Measurements from ENCODE around the gene TRIP6. TPM values are rescaled to one million over a fixed set of nuclear protein-coding genes. Genes with fewer than 3 reads are reported as not detected.
"Not testable (repeated sequence)": the region's sequence is repeated elsewhere in the genome, so short reads cannot be mapped to it uniquely, and the experiment has no call there.

TRIP6 gene
- polyA plus RNA-seq, 5 donors, result 54.3 to 101 (median 69.5) TPM

DNA sequence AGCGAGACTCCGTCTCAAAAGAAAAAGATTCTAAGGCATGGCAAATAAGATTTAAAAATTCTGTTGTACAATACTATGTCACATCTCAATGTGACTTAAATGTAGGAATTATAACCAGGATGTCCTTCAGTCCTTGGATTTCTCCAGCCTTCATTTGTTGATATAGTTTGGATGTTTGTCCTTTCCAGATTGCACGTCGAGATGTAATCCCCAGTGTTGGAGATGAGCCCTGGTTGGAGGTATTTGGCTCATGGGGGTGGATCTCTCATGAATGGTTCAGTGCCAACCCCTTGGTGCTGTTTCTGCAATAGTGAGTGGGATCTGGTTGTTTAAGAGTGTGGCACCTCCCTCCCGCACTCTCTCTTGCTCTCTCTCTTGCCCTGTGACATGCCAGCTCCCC lies 41.3 kb downstream of the TRIP6 start:
- DNase-seq, result no peak

DNA sequence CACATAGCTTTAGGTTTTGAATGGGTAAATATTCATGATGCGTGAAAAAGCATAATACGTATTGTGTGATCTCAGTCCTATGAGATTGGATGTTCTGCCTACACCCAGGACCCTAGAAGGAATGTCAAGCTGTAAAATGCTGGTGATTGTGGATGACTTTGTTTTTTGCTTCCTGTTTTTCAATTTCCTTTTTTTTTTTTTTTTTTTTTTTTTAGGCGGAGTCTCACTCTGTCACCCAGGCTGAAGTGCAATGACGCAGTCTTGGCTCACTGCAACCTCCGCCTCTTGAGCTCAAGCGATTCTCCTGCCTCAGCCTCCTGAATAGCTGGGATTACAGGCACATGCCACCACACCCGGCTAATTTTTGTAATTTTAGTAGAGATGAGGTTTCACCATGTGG lies 43.3 kb downstream of the TRIP6 start:
- not testable (repeated sequence) for DNase-seq

GRCh38 chr7:100911484-100911883 lies 44.3 kb downstream of the TRIP6 start:
- no peak for DNase-seq

DNA sequence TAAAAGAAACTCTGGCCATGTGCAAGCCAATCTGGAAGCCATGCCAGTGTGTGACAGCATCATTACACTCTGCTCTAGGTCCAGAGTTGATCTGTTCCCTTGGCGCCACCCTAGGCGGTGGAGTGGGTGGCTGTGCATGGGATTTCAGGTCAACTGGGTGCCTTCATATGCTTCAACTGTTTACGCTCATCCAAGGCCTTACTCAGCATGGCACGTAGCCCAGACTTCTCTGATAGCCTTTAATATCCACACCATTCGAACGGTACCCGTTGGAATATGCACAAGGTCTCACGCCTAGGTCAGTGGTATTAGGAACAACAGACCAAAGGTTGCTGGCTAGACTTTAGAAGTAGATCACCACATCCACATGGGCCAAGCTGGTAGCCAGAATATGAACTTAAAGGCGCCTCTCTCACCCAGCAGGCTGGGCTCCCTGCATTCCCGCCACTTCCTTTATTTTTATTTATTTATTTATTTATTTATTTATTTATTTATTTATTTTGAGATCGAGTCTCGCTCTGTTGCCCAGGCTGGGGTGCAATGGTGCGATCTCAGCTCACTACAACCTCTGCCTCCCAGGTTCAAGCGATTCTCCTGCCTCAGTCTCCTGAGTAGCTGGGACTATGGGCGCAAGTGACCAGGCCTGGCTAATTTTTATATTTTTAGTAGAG lies 47.2 kb downstream of the TRIP6 start:
- no peak for DNase-seq

DNA sequence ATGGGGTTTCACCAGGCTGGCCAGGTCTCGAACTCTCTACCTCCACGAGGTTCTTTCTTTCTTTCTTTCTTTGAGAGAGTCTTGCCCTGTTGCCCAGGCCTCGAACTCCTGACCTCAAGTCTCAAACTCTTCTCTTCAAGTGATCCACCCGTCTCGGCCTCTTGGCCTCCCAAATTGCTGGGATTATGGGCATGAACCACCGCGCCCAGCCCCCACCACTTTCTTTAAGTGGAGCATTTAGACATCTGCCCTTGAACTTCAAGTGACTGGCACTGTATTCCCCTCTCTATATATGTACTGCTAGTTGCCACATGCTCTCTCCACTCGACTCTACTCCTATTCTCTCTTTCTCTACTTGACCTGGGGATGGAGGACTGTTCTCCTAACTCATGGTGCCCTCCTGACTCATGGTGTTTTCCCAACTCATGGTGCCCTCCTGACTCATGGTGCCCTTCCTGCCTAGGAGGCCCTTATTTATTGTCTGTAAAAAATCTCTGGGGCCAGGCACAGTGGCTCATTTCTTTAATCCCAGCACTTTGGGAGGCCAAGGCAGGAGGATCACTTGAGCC lies 47.8 kb downstream of the TRIP6 start:
- no peak for DNase-seq

DNA sequence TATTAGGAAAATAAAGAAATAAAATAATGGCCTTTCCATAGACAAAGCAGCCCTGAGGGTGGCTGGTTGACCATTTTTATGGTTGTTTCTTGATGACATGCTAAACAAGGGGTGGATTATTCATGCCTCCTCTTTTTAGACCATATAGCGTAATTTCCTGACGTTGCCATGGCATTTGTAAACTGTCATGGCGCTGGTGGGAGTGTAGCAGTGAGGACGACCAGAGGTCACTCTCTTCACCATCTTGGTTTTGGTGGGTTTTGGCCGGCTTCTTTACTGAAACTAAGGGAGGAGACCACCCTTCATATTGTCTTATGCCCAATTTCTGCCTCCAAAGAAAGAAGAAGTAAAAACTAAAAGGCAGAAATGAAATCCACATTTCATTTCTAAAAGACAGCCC lies 52.1 kb downstream of the TRIP6 start:
- not testable (repeated sequence) for DNase-seq

- not testable (repeated sequence) for DNase-seq
Measured at GRCh38 chr7:100919779-100920437, 52.7 kb downstream of the TRIP6 start.

DNA sequence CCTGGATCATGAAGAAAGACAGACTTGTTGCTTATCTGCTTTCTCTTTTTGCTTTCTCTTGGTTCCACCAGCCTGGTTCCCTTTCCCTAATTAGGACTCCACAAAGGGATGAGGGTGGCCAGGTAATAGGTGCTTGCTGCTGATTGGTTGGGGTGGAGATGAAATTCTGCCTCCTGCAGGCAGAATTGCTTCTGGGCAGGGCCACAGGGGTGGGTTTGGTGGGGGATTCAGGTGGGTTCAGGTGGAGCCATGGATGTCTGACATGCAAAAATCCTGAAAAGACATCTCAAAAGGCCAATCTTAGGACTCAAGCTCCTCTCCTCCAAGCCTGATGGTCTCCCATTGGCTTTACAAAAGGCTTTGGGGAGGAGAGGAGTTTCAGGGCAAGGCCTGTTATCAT lies 53.9 kb downstream of the TRIP6 start:
- DNase-seq, result no peak

Other genes starting within 250 kb of the TRIP6 start
- gene TFR2, start 225.8 kb upstream of the TRIP6 start, polyA plus RNA-seq (ENCODE audit: insufficient read depth in 1 of 5, insufficient read length in 5 of 5, low replicate concordance in 1 of 5), result 1 to 10 TPM; 1.1 to 4.6 (median 1.6) TPM
- gene ACTL6B, start 210.9 kb upstream of the TRIP6 start, polyA plus RNA-seq (ENCODE audit: insufficient read depth in 1 of 5, insufficient read length in 5 of 5, low replicate concordance in 1 of 5), result under 1 TPM in 3 of 5 donors, not detected in 2; 0.13 to 0.40 (median 0.28) TPM
- 100 to 1,000 TPM; 131 to 271 (median 184) TPM for gene GNB2, start 193.6 kb upstream of the TRIP6 start, polyA plus RNA-seq (ENCODE audit: insufficient read depth in 1 of 5, insufficient read length in 5 of 5, low replicate concordance in 1 of 5)
- 10 to 100 TPM; 30.4 to 52.9 (median 42.0) TPM for gene GIGYF1, start 173.1 kb upstream of the TRIP6 start, polyA plus RNA-seq (ENCODE audit: insufficient read depth in 1 of 5, insufficient read length in 5 of 5, low replicate concordance in 1 of 5)
- gene POP7, start 161.3 kb upstream of the TRIP6 start, polyA plus RNA-seq (ENCODE audit: insufficient read depth in 1 of 5, insufficient read length in 5 of 5, low replicate concordance in 1 of 5), result 10 to 100 TPM; 15.0 to 31.3 (median 18.0) TPM
- gene EPO, start 146.9 kb upstream of the TRIP6 start, polyA plus RNA-seq (ENCODE audit: insufficient read depth in 1 of 5, insufficient read length in 5 of 5, low replicate concordance in 1 of 5), result under 1 TPM in 4 of 5 donors, not detected in 1; 0.13 to 0.24 (median 0.16) TPM
- under 1 TPM in 2 of 5 donors, not detected in 3; 0.01 to 0.03 TPM for gene ZAN, start 133.8 kb upstream of the TRIP6 start, polyA plus RNA-seq (ENCODE audit: insufficient read depth in 1 of 5, insufficient read length in 5 of 5, low replicate concordance in 1 of 5)
- 100 to 1,000 TPM in 2 of 5 donors, 10 to 100 TPM in 3; 79.7 to 112 (median 93.4) TPM for gene EPHB4, start 39.9 kb upstream of the TRIP6 start, polyA plus RNA-seq (ENCODE audit: insufficient read depth in 1 of 5, insufficient read length in 5 of 5, low replicate concordance in 1 of 5)
- gene SLC12A9, start 14.7 kb upstream of the TRIP6 start, polyA plus RNA-seq (ENCODE audit: insufficient read depth in 1 of 5, insufficient read length in 5 of 5, low replicate concordance in 1 of 5), result 10 to 100 TPM; 25.7 to 48.3 (median 39.2) TPM
- gene SRRT, start 7.7 kb downstream of the TRIP6 start, polyA plus RNA-seq (ENCODE audit: insufficient read depth in 1 of 5, insufficient read length in 5 of 5, low replicate concordance in 1 of 5), result 100 to 1,000 TPM; 144 to 206 (median 173) TPM
- 1 to 10 TPM in 2 of 5 donors, under 1 TPM in 3; 0.42 to 2.0 (median 0.84) TPM for gene UFSP1, start 22.3 kb downstream of the TRIP6 start, polyA plus RNA-seq (ENCODE audit: insufficient read depth in 1 of 5, insufficient read length in 5 of 5, low replicate concordance in 1 of 5)
- 1 to 10 TPM; 2.1 to 6.6 (median 2.6) TPM for gene ACHE, start 28.5 kb downstream of the TRIP6 start, polyA plus RNA-seq (ENCODE audit: insufficient read depth in 1 of 5, insufficient read length in 5 of 5, low replicate concordance in 1 of 5)
- gene MUC3A, start 82.1 kb downstream of the TRIP6 start, polyA plus RNA-seq (ENCODE audit: insufficient read depth in 1 of 5, insufficient read length in 5 of 5, low replicate concordance in 1 of 5), result under 1 TPM; 0.37 to 0.73 (median 0.51) TPM
- gene MUC12, start 102.2 kb downstream of the TRIP6 start, polyA plus RNA-seq (ENCODE audit: insufficient read depth in 1 of 5, insufficient read length in 5 of 5, low replicate concordance in 1 of 5), result 1 to 10 TPM in 2 of 5 donors, under 1 TPM in 3; 0.54 to 2.6 (median 0.93) TPM
- gene MUC17, start 152.7 kb downstream of the TRIP6 start, polyA plus RNA-seq (ENCODE audit: insufficient read depth in 1 of 5, insufficient read length in 5 of 5, low replicate concordance in 1 of 5), result under 1 TPM in 1 of 5 donors, not detected in 4; 0.31 TPM
- gene TRIM56, start 218.1 kb downstream of the TRIP6 start, polyA plus RNA-seq (ENCODE audit: insufficient read depth in 1 of 5, insufficient read length in 5 of 5, low replicate concordance in 1 of 5), result 10 to 100 TPM; 21.8 to 28.0 (median 22.7) TPM

Measured in right lung (tissue), 5 donors.